ENCODE data around the gene MAD1L1.
"Not testable (repeated sequence)": the region's sequence is repeated elsewhere in the genome, so short reads cannot be mapped to it uniquely, and the experiment has no call there.

MAD1L1 gene

DNA sequence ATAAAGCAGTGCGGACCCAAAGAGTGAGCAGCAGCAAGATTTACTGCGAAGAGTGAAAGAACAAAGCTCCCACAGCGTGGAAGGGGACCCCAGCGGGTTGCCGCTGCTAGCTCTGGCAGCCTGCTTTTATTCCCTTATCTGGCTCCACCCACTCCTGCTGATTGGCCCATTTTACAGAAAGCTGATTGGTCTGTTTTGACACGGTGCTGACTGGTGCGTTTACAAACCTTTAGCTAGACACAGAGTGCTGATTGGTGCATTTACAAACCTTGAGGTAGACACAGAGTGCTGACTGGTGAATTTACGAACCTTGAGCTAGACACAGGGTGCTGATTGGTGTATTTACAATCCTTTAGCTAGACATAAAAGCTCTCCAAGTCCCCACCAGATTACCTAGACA, 256.2 kb downstream of the MAD1L1 start:
- not testable (repeated sequence) for DNase-seq (ENCODE audit: low read depth in 2 of 2, low spot score in 1 of 2)

GRCh38 chr7:1975581-1975980, 257.2 kb downstream of the MAD1L1 start:
- no peak for DNase-seq (ENCODE audit: low read depth in 2 of 2, low spot score in 1 of 2)

DNA sequence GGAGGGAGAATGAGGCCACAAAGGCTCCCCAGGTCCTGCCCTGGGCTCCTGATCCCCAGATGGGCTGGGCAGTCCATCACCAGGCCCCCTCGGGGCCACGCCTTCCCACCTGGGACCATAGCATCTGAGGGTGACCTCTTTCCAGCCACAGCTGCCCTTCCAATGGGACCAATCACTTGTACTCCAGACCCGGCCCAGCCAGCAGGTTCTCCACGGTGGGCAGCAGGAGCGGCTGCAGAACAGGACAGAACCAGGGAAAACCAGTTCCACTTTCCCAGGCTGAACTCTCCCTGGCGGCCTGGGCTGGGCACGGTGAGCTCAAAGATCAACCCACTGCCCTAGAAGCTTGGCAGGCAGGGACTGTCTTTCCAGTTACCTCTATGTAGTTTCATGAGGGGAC, 257.6 kb downstream of the MAD1L1 start:
- no peak for DNase-seq (ENCODE audit: low read depth in 2 of 2, low spot score in 1 of 2)

- no peak for DNase-seq (ENCODE audit: low read depth in 2 of 2, low spot score in 1 of 2)
Observed at GRCh38 chr7:1974290-1975101, 258.2 kb downstream of the MAD1L1 start.

- DNase-seq (ENCODE audit: low read depth in 2 of 2, low spot score in 1 of 2) = no peak
Observed at GRCh38 chr7:1973321-1974251, 259.2 kb downstream of the MAD1L1 start.

- DNase-seq (ENCODE audit: low read depth in 2 of 2, low spot score in 1 of 2) = no peak
Observed at GRCh38 chr7:1972744-1973143, 260.0 kb downstream of the MAD1L1 start.

DNA sequence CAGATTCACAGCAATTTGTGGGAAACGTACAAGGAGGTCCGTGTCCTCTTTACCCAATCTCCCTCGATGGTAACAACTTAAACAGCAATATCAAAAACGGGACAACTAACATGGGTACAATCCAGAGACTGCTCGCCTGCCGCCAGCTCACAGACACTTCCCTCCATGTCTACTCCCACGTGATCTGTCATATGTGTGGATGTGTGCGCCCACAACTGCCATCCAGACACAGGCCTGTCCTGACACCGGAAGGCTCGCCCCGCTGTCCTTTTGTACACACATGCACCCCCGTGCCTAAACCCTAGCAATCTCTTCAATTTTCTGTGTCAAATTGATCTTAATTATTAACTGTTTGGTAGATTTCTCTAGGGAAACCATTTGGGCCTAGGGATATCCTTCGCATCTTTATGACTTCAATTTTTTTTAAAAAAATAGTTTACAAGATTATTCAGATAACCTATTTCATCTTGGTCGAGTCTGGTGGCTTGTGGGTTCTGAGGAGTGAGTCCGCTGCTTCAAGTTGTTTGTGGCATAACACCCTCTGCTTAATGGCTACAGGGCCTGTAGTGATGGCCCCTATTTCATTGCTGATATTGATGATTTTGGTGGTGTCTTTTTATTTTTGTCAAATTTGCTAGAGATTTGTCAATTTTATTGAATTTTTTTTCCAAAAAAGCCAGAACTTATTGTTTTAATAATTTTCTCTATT, 260.6 kb downstream of the MAD1L1 start:
- DNase-seq (ENCODE audit: low read depth in 2 of 2, low spot score in 1 of 2) = no peak

DNA sequence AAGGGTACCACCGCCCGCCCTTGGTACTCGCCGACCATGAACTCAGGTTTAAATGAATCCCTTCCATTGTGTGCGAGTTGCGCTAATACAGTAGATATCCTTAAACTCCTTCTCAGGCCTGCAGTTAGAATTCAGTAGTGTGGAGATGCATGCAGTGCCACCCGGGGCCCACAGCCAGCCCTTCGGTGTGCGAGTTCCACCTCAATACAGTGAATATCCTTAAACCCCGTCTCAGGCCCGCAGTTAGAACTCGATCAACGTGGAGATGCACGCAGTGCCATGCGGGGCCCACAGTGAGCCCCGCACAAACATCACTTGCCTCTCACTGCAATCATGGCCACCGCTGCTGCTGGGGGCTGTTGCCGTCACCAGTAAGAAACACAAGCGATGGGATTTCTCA, 261.9 kb downstream of the MAD1L1 start:
- DNase-seq (ENCODE audit: low read depth in 2 of 2, low spot score in 1 of 2) = no peak

DNA sequence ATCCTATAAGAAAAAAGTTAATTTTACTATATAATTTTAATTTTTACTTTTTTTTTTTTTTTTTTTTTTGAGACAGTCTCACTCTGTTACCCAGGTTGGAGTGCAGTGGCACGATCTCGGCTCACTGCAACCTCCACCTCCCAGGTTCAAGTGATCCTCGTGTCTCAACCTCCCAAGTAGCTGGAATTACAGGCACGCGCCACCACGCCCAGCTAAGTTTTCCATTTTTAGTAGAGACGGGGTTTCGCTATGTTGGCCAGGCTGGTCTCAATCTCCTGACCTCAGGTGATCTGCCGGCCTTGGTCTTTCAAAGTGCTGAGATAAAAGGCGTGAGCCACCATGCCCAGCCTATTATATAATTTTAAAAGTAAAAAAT, 262.5 kb downstream of the MAD1L1 start:
- DNase-seq (ENCODE audit: low read depth in 2 of 2, low spot score in 1 of 2) = not testable (repeated sequence)

DNA sequence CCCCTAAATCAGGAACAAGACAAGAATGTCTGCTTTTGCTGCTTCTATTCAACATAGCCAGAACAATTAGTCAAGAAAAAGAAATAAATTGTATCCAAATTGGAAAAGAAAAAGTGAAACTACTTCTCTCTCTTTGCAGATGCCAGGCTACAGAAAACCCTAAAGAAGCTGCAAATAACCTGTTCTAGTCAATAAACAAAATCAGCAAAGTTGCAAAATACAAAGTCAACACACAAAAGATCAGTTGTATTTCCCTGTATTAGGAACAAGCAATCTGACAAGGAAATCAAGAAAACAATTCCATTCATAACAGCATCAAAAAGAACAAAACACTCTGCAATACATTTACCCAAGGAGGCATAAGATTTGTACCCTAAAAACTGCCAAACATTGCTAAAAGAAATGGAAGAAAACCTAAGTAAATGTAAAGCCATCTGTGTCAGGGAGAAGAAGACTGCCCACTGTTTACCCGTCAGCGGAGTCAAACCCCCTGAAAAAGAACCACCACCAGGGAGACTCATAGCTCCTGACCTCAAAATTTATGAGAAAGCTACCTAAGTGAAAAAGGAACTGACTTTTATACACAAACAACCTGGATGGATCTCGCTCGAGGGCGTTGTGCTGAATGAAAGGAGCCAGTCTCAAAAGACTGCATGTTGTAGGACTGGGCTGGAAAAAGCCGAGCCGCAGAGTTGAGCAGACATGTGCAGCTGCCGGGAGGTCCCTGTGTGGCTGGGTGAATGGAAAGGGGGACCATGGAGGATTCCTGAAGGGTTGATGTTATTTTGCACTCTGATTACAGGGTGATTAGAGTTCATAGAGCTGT, 263.1 kb downstream of the MAD1L1 start:
- DNase-seq (ENCODE audit: low read depth in 2 of 2, low spot score in 1 of 2) = no peak

DNA sequence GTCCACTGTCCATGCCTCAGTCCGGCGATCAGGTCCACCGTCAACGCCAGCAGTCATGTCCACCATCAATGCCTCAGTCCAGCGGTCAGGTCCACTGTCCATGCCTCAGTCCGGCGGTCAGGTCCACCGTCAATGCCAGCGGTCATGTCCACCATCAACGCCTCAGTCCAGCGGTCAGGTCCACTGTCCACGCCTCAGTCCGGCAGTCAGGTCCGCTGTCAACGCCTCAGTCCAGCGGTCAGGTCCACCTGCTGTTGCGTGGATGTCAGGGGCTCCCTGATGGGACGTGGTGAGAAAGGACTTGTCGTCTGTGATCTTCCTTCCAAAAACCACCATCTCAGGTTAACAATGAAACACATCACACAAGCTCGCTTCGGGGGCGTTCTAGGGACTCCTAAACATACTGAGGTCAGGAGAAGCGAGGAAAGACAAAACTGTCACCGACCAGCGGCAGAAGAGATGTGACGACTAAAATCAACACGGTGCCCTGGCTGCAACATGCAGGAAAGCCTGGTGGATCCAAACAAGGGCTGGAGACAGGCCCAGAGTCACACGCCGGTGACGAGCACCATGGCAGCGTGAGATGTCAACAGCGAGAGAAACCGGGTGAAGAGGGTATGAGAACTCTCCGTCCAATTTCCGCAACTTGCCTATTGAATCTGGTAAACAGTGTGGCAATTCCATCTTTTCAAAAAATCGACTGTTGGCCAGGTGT, 264.2 kb downstream of the MAD1L1 start:
- no peak for DNase-seq (ENCODE audit: low read depth in 2 of 2, low spot score in 1 of 2)

GRCh38 chr7:1967512-1968396, 265.0 kb downstream of the MAD1L1 start:
- DNase-seq (ENCODE audit: low read depth in 2 of 2, low spot score in 1 of 2) = no peak

DNA sequence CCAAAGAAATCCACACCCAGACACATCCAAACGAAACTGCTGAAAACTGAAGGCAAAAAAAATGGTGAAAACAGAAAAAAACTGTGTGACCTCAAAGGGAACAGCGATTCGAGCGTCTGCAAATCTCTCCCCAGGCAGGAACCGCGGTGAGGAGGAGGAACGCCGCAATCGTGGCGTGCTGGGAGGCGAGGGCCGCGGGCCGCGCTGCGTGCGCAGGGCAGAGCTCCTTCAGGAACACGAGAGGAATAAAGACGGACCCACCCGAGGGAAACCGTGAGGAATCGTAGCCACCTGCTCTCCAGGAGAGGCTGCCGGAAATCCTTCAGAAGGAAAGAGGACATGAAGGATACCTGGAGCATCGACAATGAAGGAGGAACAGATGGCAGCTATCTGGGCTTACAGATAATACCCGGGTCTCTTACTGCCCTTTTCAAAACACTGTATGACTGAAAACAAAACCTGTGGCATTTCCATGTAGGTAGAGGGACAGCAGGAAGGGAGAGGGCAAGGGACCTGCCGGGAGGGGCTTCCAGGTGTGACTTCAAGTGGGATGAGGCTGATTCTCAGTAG, 266.0 kb downstream of the MAD1L1 start:
- no peak for DNase-seq (ENCODE audit: low read depth in 2 of 2, low spot score in 1 of 2)

GRCh38 chr7:1965579-1966294, 267.0 kb downstream of the MAD1L1 start:
- no peak for DNase-seq (ENCODE audit: low read depth in 2 of 2, low spot score in 1 of 2)

GRCh38 chr7:1964913-1965578, 267.7 kb downstream of the MAD1L1 start:
- DNase-seq (ENCODE audit: low read depth in 2 of 2, low spot score in 1 of 2) = no peak

- DNase-seq (ENCODE audit: low read depth in 2 of 2, low spot score in 1 of 2) = no peak
Observed at GRCh38 chr7:1964211-1964912, 268.4 kb downstream of the MAD1L1 start.

DNA sequence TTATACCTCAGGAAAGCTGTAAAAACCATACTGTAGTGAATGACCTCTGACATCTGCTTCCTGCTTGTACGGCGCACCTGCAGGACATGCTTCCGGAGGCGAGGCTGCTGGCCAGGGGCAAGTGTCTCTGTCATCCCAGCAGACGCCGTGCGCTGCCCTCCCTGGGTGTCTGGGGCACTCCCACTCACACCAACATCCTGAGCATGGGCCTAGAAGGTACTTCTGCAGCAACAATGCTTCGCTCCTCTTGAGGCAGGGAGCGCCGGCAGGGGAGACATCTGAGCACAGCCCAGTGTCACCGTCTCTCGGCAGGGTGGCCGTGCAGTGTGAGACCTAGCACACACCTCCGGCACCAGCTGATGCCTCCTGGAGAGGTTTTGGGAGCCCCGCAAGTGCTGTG, 269.2 kb downstream of the MAD1L1 start:
- no peak for DNase-seq (ENCODE audit: low read depth in 2 of 2, low spot score in 1 of 2)

Data from stimulated activated CD8-positive, alpha-beta memory T cell treated with anti-CD3 and anti-CD28 coated beads, Interleukin-4, amount 100 ng/mL, for 4 hours (primary cell).